Putamen (tissue), 1 donor: Measurements from ENCODE around the gene ZNF804B.
A peak's percentile ranks its signal among the peaks of the same experiment; 100 is the strongest.

Experiments used
- DNase-seq: peaks from one replicate; pipeline ENCODE4 v3.0.0-alpha.2; 2016; ENCODE audit warnings: low spot score

ZNF804B gene

GRCh38 chr7:88967432-88967831 lies 207.9 kb downstream of the ZNF804B start:
- no peak for DNase-seq

DNA sequence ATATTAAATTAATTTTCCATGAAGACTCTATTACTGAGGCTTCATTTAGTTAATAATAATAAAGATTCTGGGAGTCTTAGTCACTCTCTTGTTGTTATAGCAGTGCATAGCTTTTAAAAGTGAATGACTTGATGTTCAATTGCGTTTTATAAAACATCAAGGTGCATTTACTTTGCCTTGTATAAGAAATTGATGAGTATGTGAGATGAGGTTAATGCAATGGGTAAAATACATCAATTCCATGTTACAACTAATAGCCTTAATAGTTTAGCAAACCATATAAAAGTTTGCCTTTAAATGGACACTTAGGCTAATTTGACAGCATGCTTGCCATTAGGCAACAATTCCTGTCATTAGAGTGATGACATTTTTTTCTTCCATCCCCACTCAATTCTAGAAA lies 209.7 kb downstream of the ZNF804B start:
- DNase-seq, result no peak

GRCh38 chr7:88985295-88985694 lies 225.8 kb downstream of the ZNF804B start:
- DNase-seq, result no peak

GRCh38 chr7:89001306-89001705 lies 241.8 kb downstream of the ZNF804B start:
- DNase-seq, result no peak

DNA sequence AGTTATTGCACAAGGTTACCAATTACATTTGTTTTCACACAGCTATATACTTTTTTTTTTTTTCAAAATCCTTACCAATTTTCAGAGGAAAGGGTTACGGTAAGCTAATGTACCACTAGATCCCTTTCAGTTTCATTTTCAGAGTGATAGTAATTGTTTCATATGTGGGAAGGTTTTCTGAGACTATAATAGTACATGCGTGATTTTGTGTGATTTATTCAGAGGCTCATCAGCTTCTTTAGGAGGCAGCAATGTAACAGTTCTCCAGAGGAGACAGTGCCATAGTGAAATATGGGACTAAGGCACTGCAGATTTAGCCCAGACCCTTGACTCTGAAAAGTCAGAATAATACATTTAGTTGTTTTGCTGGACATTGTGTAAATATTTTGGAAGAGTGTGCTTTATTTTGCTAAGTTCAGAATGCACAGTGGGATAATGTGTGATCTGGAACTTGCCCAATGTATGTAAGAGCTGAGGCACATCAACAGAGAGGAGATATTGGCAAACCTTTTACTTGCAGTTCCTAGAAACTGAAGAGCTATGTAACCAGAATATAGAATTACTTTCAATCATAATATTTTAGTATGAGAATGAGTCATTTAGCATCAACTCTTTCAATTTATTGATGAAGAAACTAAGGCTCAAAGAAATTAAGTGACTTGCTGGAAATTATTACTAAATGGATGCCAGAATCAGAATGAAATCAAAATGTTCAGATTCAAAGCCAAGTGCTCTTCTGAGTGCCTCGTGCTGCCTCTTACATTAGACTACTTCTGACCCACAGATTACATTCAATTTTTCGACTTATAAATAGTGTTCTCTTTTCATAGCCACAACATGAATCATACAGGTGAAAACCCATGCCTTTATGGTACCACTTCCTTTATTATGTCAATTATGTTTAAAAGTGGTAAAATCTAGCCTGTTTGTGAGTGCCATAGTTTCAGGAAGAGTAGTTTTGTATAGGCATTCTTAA lies 243.8 kb downstream of the ZNF804B start:
- DNase-seq, result peak; percentile 4

DNA sequence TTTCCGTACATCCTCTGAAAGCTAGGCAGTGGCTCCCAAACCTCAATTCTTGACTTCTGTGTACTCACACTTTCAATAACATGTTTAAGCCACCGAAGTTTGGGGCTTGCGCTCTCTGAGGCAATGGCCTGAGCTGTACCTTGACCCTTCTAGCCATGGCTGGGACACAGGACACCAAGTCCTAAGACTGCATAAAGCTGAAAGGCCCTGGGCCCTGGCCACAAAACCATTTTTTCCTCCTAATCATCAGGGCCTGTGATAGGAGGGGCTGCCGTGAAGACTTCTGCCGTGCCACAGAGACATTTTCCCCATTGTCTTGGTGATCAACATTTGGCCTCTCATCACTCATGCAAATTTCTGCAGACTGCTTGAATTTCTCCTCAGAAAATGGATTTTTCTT lies 252.5 kb downstream of the ZNF804B start:
- no peak for DNase-seq

DNA sequence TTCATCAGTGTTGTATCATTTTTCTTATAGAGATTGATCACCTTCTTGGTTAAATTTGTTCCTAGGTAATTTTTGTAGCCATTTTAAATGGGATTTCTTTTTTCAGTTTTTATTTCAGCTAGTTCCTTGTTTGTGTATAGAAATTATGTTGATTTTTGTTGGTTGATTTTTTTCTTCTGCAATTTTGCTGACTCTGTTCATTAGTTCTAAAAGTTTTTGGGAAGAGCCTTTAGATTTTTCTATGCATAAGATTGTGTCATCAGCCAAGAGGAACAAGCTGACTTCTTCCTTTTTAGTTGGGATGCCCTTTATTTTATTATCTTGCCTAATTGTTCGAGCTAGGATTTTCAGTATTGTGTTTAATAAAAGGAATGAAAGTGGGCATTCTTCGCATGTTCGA lies 258.2 kb downstream of the ZNF804B start:
- no peak for DNase-seq

GRCh38 chr7:89021741-89022140 lies 262.2 kb downstream of the ZNF804B start:
- DNase-seq, result no peak

DNA sequence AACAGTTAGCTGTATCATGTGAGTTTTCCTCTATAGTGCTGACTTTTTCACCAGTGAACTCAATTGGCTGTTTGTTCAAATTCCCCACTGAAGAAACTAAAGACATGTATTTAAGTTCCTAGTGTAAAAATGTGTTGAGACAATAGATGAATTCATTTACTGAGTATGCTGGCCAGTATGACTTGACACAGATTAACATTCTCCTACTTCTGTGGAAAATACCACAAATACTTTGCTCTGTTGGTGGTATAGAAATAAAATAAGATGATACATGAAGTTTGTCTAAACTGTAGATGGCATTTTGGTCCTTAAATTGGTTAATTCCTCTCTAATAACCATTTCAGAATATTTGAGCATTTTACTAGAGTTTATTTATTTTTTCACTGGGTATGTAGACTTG lies 263.7 kb downstream of the ZNF804B start:
- DNase-seq, result no peak

DNA sequence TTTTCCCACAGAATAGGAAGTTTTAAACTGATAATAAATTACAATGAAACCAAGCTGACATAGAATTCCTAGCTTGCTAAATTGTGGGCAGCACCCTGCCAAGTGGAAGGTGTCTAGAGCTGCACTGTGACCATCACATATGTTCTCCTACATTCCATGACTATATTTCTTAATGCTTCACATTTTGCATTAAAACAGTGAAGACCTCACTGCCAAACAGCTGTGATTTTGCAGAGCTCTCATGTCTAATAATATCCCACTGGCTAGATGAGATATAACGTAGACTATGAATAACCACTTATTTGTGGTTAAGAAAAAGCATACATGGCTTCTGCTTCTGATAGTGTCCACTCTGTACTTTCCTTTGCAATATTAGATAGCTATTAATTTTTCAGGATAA lies 264.4 kb downstream of the ZNF804B start:
- no peak for DNase-seq

DNA sequence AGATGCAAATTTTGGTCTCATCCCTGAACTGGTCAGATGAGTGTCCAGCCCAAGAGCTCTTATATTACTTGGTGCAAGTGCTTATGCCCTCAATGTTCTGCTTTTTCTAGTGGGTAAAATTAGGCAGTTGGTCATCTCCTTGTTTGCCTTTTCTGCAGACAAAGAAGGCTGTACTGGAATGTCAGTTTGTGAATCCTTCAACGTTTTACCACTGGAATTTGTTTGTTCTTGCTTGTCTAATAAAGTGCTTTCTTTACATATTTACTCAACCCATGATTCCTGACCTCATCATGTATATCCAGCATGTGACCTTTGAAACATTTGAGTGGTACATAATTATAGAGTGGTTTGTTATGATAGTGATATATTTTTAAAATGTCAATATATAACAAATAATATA lies 268.3 kb downstream of the ZNF804B start:
- no peak for DNase-seq

DNA sequence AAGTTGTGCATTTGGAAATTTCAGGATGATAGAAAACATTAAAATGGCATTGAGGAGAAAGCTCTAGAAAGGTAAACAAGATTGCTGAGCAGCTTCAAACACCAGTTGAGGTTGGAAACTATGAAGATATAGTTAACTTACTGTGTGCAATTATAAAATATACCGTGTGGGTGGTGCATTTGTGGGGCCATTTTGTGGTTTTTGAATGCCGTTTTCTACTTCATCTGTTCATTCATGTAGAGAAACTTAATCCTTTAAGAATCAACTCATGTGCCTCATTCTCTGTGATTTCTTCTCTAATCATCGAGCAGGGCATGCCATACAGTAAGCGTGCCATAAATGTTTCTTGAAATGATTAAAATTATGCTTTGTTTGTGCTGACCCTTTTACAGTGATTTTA lies 268.8 kb downstream of the ZNF804B start:
- no peak for DNase-seq

- peak; percentile 23 for DNase-seq
Observed at GRCh38 chr7:89029864-89030263, 270.4 kb downstream of the ZNF804B start.

GRCh38 chr7:89041240-89041639 lies 281.7 kb downstream of the ZNF804B start:
- no peak for DNase-seq

- DNase-seq, result no peak
Observed at GRCh38 chr7:89042940-89043339, 283.4 kb downstream of the ZNF804B start.

DNA sequence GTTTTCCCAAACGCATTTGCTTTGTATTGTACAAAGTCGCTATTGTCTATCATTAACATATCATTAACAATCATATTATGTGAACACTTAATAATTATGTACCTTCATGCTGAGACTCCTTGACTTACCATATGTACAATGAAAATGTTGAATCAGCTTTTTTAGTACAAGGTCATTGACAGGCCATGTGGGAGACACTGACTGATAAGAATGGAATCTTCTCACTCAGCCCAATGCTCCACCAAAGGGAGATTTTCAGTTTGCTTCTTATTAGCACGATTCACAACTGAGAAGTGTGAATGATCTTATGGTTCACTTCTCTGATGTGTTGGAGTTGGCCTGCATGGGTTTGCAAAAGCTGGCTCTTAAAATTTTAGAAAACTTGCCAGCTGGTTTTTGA lies 289.5 kb downstream of the ZNF804B start:
- no peak for DNase-seq

- DNase-seq, result no peak
Observed at GRCh38 chr7:89053130-89053529, 293.6 kb downstream of the ZNF804B start.

DNA sequence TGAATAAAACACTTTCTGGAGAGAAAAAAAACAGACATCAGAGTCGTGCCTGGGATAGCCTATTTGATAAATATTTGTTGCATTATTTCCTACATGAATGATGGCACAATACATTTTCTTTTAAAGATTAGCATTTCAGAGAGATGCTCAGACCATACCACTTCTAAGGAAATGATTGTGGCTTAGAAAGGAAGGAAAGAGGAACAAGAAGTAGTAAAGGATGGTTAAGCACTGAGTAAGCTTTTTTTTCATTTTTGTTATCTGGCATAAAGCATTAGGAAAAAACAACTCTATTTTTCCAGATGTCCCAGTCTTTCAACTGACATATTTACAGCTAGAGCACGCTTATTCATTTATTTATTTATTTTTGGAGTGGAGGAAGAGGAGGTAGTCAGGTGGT lies 294.9 kb downstream of the ZNF804B start:
- DNase-seq, result no peak

- no peak for DNase-seq
Observed at GRCh38 chr7:89060234-89060633, 300.7 kb downstream of the ZNF804B start.

GRCh38 chr7:89064831-89065230 lies 305.3 kb downstream of the ZNF804B start:
- DNase-seq, result no peak

DNA sequence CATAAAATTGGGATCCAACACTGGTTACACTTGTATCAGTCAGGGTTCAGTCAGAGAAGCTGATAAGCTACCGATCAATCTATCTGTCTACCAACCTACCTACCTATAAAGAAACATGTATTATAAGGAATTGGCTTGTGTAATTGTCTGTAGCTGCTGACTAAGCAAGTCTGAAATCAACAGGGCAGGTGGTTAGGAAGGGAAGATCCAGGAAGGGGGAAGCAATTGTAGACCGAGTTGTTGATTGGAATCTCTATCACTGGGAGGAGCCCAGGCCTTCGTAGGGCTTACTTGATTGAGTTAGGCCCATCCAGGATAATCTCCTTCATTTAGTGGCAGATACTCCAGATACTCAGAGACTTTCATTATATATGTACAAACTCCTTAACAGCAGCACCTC lies 307.5 kb downstream of the ZNF804B start:
- no peak for DNase-seq

GRCh38 chr7:89072081-89072480 lies 312.6 kb downstream of the ZNF804B start:
- DNase-seq, result no peak

DNA sequence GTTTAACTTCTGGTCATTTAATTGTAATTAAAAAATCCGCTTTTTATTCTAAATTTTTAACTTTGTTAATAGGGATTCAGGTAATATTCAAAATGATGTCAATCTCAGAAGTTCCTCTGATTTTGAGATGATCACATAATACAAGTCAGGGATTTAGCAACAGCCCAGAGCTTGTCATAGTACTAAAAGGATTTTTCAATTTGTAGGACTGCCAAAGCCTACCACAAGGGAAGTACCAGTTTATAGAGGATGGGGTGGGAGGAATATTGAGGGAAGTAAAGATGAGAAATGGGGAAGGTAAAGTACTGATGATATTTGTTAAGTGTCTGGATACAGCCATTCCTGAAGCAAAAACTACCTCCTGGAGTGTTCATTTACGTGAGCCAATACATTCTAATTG lies 314.3 kb downstream of the ZNF804B start:
- DNase-seq, result no peak

DNA sequence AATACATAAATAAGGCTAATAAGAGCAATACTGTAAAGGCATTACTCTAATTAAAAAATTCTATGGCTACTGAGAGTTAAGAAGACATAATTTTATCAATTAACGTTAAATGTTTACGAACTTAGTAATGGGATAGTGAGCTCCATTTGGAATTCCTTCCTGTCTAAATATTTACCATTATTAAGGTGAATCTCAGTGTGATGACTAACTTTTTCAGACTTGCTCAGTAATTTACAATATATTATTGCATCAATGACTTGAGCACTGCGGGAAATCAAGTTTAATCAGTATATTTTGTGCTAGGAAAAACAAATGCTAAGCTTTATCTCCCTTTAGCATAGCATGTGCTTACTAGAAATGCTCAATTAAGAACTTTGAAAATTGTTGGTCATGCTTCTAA lies 318.5 kb downstream of the ZNF804B start:
- DNase-seq, result no peak
